Right atrium auricular region (tissue), 2 donors: ENCODE results near the gene IRF8. TPM values are rescaled to one million over a fixed set of nuclear protein-coding genes. Genes with fewer than 3 reads are reported as not detected.
A peak's percentile ranks its signal among the peaks of the same experiment; 100 is the strongest.

Source experiments
- DNase-seq: peaks from one replicate; pipeline ENCODE4 v3.0.0-alpha.2; 2019; ENCODE audit warnings: low spot score
- H3K27ac ChIP-seq, 2 donors: fragments of 200-600 bp; sonication (generic); 1 replicate in 1 of 2; 2 replicates in 1 of 2; pipeline ENCODE4 v1.5.1; 2016 to 2019
- H3K27me3 ChIP-seq, 2 donors: fragments of 200-600 bp; sonication (generic); one replicate each; pipeline versions ENCODE4 v1.5.1 to v1.6.0; 2017 to 2019
- H3K36me3 ChIP-seq: fragments of 200-600 bp; sonication (generic); one replicate; pipeline ENCODE4 v1.5.1; 2016
- H3K4me1 ChIP-seq, 2 donors: fragments of 200-600 bp; sonication (generic); one replicate each; pipeline versions ENCODE4 v1.5.1 to v1.6.0; 2017 to 2019
- H3K4me3 ChIP-seq, 2 donors: fragments of 200-600 bp; sonication (generic); 1 replicate in 1 of 2; 2 replicates in 1 of 2; pipeline ENCODE4 v1.5.1; 2017 to 2019; ENCODE audit warnings: mild to moderate bottlenecking in 1 of 2, moderate library complexity in 1 of 2
- H3K9me3 ChIP-seq, 2 donors: fragments of 200-600 bp; sonication (generic); one replicate each; pipeline ENCODE4 v1.5.1; 2019
- total RNA-seq, 2 donors: library from RNA; depleted of rRNA; stranded (reverse); fragments of >200 nt; gene quantifications; one replicate each; pipeline ENCODE4 v1.1.0, GENCODE V29; 2016
- TF ChIP-seq, protein P1 (sequence below), 2 donors: fragments of 200-600 bp; sonication (generic); IDR thresholded peaks; one replicate each; pipeline ENCODE4 v1.5.1; 2019; ENCODE audit warnings: antibody characterized with exemption in 2 of 2

Gene IRF8
- total RNA-seq, 2 donors from 2014 or later, result 2.2 to 10.6 TPM

DNA sequence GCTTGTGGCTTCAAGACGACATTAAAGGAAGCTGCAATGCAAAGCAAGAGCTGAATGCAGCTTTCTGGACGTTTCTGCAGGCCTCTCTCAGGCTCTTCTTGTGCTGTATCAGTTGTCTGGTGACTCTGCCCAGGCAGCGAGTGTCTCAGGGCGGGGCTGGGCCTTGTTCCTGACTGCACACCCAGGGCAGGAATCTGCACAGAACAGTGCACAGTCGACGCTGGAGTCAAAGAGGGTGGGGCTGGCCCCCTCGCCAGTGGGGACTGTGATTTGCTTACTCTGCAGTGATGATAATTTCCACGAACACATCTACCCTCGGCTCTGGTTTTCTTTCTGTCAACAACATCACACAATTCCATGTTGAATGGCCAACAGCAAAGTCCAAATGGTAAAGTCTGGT is 60.7 kb downstream of the IRF8 start:
- Histone ChIP-seq H3K27ac (no peak overlapping the region), H3K4me1 (peaks cover 0 to 13% of the 10 kb centered on the region in 2 donors), H3K36me3 (no peaks in the 10 kb centered on the region), H3K9me3 (no peaks in the 10 kb centered on the region), H3K27me3 (no peaks in the 10 kb centered on the region), H3K4me3 (no peak overlapping the region)
- TF ChIP-seq, protein P1, sequence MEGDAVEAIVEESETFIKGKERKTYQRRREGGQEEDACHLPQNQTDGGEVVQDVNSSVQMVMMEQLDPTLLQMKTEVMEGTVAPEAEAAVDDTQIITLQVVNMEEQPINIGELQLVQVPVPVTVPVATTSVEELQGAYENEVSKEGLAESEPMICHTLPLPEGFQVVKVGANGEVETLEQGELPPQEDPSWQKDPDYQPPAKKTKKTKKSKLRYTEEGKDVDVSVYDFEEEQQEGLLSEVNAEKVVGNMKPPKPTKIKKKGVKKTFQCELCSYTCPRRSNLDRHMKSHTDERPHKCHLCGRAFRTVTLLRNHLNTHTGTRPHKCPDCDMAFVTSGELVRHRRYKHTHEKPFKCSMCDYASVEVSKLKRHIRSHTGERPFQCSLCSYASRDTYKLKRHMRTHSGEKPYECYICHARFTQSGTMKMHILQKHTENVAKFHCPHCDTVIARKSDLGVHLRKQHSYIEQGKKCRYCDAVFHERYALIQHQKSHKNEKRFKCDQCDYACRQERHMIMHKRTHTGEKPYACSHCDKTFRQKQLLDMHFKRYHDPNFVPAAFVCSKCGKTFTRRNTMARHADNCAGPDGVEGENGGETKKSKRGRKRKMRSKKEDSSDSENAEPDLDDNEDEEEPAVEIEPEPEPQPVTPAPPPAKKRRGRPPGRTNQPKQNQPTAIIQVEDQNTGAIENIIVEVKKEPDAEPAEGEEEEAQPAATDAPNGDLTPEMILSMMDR (IDR thresholded peaks at IDR 0.05), result no peak
- DNase-seq, result no peak

DNA sequence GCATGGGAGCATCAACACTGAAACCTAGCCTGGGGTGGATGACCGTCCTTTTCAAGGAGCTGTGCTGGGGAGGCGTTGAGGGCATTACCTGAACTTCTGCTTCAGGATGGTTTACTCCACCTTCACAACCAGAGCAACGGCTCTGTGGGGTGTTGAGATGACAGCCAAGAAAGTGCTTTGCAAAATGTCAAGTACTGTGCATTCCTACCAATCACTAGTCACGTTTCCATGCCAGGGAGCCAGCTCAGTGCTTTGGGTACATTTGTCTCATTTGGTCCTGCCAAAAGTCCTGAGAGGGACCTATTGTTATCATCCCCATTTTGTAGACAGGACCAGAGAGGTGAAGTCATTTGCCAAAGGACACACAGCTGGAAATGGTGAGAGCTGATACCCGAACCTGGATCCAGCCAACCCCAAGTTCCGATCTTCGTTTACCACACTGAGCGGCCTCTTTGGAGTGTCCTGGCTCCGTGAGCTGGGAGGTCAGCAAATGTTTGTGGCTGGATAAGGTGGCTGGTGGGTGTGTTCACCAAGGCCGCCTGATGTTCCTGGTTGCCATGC is 61.6 kb downstream of the IRF8 start:
- TF ChIP-seq, protein P1 (IDR thresholded peaks at IDR 0.05), result no peak
- Histone ChIP-seq H3K4me1 (peaks cover 0 to 13% of the 10 kb centered on the region in 2 donors), H3K36me3 (no peaks in the 10 kb centered on the region), H3K27me3 (no peaks in the 10 kb centered on the region), H3K27ac (no peak overlapping the region), H3K4me3 (no peak overlapping the region), H3K9me3 (no peaks in the 10 kb centered on the region)
- no peak for DNase-seq

DNA sequence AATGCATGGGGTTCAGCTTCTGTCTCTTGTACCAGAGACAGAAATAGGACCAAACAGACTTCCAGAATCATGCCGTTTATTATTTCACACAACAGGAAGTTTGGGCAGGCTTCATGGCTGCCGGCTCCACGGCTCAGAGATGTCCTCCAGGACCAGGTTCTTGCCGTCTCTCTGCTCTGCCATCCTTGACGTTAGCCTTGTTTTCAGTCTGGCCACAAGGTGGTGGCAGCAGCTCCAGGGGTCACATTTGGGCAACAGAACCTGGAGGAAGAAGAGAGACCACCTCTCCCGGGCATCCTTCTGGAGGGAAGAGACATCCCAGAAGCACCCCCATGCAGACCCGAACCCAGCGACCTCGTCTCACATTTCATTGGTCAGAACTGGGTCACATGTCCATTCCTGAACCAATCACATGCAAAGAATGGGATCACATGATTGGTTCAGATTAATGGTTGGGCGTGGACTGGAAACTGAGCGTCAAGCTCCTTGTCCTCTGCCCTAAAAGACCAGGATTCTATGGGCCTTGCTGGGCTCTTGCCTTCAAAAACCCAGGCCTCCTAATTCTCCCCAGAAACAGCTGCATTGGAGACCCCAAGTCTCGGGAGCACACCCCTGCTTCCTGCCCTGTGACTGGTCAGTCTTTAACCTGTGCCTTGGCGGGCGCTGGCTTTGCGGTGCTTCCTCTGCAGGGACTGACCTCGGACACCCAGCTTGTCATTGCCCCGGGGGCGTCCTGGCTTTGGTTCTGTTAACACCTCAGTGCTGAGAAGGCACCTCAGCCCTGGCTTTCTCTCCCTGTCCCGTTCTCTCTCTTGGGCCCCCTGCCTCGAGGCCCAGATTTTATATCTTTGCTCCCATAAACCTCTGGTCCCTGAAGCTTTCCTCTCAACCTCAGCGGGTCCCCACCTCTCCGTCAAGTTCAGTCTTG is 63.3 kb downstream of the IRF8 start:
- Histone ChIP-seq H3K4me1 (peaks cover 0 to 13% of the 10 kb centered on the region in 2 donors), H3K4me3 (no peak overlapping the region), H3K27ac (no peak overlapping the region), H3K36me3 (no peaks in the 10 kb centered on the region), H3K27me3 (no peaks in the 10 kb centered on the region), H3K9me3 (no peaks in the 10 kb centered on the region)
- no peak for DNase-seq
- TF ChIP-seq, protein P1 (IDR thresholded peaks at IDR 0.05), result no peak

DNA sequence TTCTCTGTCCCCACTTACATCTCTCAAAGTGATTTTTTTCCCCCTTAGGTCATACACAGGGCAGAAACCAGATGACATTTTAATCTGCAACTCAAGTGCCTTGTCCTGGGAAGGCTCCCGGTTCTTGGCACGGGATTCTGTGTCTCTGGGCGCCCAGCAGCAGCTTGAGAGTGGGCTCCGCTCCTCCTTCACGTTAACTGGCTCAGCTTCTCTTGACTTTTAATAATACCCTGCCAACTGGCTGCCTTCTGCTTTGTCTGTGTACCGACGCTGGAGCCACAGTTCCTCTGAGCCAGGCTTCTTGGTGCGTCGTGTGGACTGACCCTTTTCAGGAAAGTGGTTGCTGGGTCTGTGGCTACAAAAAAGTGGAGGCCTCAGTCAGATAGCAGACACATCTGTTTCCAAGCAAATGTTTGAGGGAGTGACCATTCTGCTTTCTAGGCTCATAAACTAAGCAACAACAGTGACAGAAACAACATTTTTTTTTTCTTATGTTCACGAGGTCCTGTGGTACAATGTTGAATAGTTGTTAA is 64.9 kb downstream of the IRF8 start:
- Histone ChIP-seq H3K36me3 (no peaks in the 10 kb centered on the region), H3K27me3 (no peaks in the 10 kb centered on the region), H3K4me1 (peaks cover 0 to 13% of the 10 kb centered on the region in 2 donors), H3K9me3 (no peaks in the 10 kb centered on the region), H3K27ac (no peak overlapping the region), H3K4me3 (no peak overlapping the region)
- DNase-seq, result peak; percentile 65
- TF ChIP-seq, protein P1 (IDR thresholded peaks at IDR 0.05), result no peak

DNA sequence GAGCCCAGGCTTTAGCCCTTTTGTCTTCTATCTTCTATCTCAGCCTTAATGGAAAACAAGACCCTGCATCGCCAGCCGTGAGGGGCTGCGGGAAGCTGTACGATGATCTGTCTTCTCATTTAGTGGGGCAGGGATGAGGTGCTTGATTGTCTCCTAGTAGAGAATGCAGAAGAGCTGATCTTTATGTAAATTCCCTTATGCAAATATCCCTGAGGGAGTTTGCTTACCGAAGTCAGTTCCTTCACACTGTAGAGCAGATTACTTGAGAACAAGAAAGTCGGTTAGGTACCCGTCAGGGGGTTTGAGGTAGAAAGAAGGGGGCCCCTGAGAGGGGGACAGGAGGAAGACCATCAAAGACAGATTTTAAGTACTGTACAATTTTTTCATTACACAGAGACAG is 66.2 kb downstream of the IRF8 start:
- H3K27me3 ChIP-seq, result no peaks in the 10 kb centered on the region
- no peaks in the 10 kb centered on the region for H3K9me3 ChIP-seq
- no peak for DNase-seq
- no peak overlapping the region for H3K4me3 ChIP-seq
- no peak overlapping the region for H3K27ac ChIP-seq
- no peaks in the 10 kb centered on the region for H3K36me3 ChIP-seq
- TF ChIP-seq, protein P1 (IDR thresholded peaks at IDR 0.05), result no peak
- H3K4me1 ChIP-seq, result peaks cover 0 to 13% of the 10 kb centered on the region in 2 donors
